ENCODE results near the gene ANKRD44. TPM values are rescaled to one million over a fixed set of nuclear protein-coding genes. Genes with fewer than 3 reads are reported as not detected.

Gene ANKRD44
- total RNA-seq (2022; extraction: Qiagen RNA extraction; ENCODE audit: low read depth) = 1.1 to 2.2 TPM (median 1.5 TPM) in 5 replicates

GRCh38 chr2:197310271-197310985 lies at the start of gene ANKRD44:
Gene ANKRD44, minus strand, starts transcription at chr2:197310780. Its CDS starts 176 bp downstream, at chr2:197310604.

Other genes starting within 250 kb of the ANKRD44 start
- gene SF3B1, start 124.2 kb upstream of the ANKRD44 start, total RNA-seq (2022; extraction: Qiagen RNA extraction; ENCODE audit: low read depth) = 133 to 150 TPM (median 136 TPM) in 5 replicates
- gene COQ10B, start 142.8 kb upstream of the ANKRD44 start, total RNA-seq (2022; extraction: Qiagen RNA extraction; ENCODE audit: low read depth) = 18.7 to 22.1 TPM (median 19.5 TPM) in 5 replicates
- 654 to 760 TPM (median 691 TPM) in 5 replicates for gene HSPD1, start 189.1 kb upstream of the ANKRD44 start, total RNA-seq (2022; extraction: Qiagen RNA extraction; ENCODE audit: low read depth)
- gene HSPE1, start 189.6 kb upstream of the ANKRD44 start, total RNA-seq (2022; extraction: Qiagen RNA extraction; ENCODE audit: low read depth) = 479 to 966 TPM (median 549 TPM) in 5 replicates
- gene MOB4, start 205.3 kb upstream of the ANKRD44 start, total RNA-seq (2022; extraction: Qiagen RNA extraction; ENCODE audit: low read depth) = 24.7 to 42.6 TPM (median 30.9 TPM) in 5 replicates

Measured in A549 treated with CpdA at 1 μM for 4 hours (cell line).